Subcutaneous adipose tissue (tissue), 4 donors: ENCODE data around the gene ST8SIA6. TPM values are rescaled to one million over a fixed set of nuclear protein-coding genes. Genes with fewer than 3 reads are reported as not detected.

Experiments used
- total RNA-seq, 4 donors: library from RNA; depleted of rRNA; stranded (reverse); fragments of >200 nt; gene quantifications; one replicate each; pipeline ENCODE4 v1.1.0, GENCODE V29; 2016
- TF ChIP-seq, protein P1 (sequence below): fragments of 450-650 bp; IDR thresholded peaks from one replicate; pipeline ENCODE4 v1.5.1; 2016; ENCODE audit warnings: low read depth, mild to moderate bottlenecking, control low read depth, antibody characterized with exemption, moderate library complexity

ST8SIA6 gene
- total RNA-seq, 4 donors from 2014 or later, result 0.51 to 3.0 (median 1.3) TPM; not detected in 1

DNA sequence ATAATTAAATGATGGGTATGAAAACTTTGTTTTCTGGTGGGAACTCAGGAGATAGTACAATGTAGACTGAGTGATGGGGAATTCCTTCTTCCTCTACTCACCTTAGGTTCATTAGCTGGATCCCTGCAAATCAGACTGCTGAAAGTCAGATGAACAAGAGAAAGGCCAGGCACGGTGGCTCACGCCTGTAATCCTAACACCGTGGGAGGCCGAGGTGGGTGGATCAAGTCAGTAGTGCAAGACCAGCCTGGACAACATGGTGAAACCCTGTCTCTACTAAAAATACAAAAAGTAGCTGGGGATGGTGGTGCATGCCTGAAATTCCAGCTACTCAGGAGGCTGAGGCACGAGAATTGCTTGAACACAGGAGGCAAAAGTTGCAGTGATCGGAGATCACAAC is 28.7 kb upstream of the ST8SIA6 start:
- TF ChIP-seq, protein P1, sequence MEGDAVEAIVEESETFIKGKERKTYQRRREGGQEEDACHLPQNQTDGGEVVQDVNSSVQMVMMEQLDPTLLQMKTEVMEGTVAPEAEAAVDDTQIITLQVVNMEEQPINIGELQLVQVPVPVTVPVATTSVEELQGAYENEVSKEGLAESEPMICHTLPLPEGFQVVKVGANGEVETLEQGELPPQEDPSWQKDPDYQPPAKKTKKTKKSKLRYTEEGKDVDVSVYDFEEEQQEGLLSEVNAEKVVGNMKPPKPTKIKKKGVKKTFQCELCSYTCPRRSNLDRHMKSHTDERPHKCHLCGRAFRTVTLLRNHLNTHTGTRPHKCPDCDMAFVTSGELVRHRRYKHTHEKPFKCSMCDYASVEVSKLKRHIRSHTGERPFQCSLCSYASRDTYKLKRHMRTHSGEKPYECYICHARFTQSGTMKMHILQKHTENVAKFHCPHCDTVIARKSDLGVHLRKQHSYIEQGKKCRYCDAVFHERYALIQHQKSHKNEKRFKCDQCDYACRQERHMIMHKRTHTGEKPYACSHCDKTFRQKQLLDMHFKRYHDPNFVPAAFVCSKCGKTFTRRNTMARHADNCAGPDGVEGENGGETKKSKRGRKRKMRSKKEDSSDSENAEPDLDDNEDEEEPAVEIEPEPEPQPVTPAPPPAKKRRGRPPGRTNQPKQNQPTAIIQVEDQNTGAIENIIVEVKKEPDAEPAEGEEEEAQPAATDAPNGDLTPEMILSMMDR, result no peak

DNA sequence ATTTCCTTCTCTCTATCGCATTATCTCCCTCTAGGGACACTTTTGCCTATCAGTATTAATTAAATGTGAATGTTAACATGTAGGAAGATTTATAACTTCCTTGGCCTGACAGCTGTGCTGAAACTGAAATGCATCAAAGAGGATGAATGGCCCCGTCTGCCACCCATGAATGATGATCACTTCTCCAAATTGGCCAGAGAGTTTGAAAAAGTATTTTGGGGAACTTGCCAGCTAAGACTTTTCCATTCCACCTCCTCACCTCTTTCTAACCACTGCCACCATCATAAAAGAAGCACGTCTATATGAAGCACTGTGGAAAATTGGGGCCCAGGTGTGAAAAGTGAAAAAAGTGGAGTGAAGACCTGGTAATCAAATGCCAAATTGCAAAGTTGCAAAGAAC is 25.4 kb upstream of the ST8SIA6 start:
- TF ChIP-seq, protein P1, result no peak

DNA sequence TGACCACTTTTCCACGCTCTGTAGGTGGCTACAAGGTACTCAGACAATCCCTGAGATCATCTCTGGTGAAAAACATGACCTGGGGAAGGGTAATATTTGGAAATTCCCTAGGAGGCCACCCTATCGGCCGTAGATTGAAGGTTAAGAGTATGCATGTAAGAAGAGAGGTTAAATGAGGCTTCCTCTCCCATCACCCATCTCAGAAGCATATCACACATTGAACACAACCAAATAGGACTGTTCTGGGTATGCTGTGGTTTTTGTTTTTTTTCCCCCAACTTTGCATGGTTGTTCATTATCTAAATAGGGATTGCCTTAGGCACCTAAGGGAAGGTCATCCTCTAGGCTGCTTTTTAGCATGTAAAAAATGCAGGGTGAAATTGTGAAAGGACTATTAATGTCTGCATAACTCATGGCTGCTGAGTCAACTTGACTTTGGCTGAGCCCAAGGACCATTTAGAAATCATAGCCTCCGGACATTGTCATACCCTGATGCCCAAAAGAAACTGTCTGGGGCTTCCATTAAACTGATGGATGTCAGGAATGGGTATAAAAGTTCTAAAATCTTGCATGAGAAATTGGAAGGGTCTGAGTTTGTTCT is 24.7 kb upstream of the ST8SIA6 start:
- TF ChIP-seq, protein P1, result no peak

DNA sequence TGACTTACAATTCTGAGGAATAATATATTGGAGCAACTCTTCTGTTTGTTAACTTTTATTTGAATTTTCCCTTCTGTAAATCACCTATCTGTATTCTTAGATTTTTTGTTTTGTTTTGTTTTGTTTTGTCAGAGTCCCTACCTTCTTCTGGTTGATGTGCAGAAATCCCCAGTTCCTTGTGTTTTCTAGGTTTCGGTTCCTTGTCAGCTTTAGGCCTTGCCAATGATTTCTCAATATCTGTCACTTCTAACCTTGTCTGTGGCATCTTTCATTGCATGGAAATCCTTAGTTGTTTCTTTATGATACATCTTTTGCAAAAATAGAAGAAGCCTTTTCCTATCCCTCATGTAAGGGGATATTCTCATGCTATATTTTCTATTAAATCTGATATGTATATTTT is 21.7 kb upstream of the ST8SIA6 start:
- TF ChIP-seq, protein P1, result no peak

DNA sequence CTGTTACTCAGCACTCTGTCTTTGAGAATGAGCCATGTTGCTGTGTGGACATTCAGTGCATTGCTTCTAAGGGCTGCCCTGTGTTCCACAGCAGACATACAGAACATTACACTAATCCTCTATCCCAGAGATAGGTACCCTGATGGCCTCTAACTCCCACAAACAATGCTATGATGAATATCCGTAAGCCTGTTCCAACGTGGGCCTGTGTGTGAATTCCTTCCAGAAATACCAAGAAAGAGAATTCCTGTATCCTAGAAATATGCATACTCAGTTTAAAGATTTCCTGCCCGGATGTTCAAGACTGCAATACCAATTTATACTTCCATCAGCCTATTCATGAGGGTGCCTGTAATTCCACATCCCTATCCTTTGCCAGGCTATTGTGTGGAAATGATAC is 21.3 kb upstream of the ST8SIA6 start:
- TF ChIP-seq, protein P1, result no peak

DNA sequence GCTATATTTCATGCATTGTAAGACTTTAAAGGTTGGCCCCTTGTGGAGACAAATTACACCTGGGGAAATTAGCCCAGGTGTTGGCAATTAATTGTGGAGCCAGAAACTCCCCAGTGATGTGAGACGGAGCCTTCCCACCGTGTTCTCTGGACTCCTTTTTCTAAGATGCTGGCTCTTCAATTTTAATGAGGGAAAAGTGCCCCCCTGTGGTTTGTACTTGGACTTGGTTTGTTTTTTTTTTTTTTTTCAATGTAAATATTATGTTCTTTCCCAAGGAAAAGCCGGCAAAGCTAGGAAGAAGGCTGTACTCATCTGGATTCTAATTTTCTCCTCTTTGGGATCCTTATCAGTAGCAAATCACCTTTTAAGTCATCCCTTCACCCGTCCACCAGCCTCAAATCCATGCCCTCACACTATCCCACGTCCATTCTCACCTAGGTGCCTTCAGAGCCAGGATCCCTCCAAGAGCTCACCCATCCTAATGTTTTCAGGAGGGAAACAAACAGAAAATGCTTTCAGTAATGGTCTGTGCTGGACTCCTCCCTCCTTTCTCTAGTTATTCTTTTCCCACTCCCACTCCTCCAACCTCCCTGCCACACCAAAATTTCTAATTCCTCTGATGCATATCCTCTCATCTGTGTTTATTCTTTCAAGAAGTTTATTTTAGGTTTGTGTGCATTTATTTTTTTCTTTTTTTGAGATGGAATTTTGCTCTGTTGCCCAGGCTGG is 20.4 kb upstream of the ST8SIA6 start:
- TF ChIP-seq, protein P1, result no peak

DNA sequence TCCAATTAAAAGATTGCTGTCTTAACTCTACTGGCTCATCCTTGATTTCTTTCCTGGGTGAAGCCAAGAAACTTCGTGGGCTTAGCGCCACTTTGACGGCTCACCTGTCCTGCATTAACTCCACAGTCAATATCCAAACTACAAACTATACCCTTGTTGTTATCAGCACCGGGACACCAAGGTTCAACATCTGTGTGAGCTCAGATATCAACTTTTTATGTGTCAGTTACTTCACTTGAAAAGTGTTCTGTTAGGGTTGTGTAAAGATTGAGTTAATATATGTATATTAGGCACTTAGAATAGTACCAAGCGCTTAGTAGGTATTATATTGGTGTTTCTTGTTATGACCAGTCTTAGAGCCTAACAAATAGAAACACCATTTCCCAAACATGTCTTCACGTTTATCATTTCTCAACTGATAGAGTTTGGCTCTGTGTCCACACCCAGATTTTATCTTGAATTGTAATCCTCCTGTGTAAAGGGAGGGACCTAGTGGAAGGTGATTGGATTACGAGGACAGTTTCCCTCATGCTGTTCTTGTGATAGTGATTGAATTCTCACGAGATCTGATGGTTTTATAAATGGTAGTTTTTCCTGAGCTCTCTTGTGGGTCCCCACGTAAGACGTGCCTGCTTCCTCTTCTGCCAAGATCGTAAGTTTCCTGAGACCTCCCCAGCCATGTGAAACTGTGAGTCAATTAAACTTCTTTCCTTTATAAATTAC is 19.0 kb upstream of the ST8SIA6 start:
- TF ChIP-seq, protein P1, result no peak
